Stimulated activated CD4-positive, alpha-beta T cell treated with anti-CD3 and anti-CD28 coated beads, TNF-alpha, amount 100 ng/mL, for 48 hours (primary cell): ENCODE results near the gene SPINK4.
A peak's percentile ranks its signal among the peaks of the same experiment; 100 is the strongest.

Source experiments
- DNase-seq, 3 donors: peaks; one replicate each; pipeline ENCODE4 v3.0.0-alpha.2; 2020; ENCODE audit warnings: low read depth in 3 of 3

Gene SPINK4

GRCh38 chr9:33257276-33257675 is 17.3 kb downstream of the SPINK4 start:
- DNase-seq, result no peak

GRCh38 chr9:33260372-33260771 is 20.4 kb downstream of the SPINK4 start:
- DNase-seq, result no peak

DNA sequence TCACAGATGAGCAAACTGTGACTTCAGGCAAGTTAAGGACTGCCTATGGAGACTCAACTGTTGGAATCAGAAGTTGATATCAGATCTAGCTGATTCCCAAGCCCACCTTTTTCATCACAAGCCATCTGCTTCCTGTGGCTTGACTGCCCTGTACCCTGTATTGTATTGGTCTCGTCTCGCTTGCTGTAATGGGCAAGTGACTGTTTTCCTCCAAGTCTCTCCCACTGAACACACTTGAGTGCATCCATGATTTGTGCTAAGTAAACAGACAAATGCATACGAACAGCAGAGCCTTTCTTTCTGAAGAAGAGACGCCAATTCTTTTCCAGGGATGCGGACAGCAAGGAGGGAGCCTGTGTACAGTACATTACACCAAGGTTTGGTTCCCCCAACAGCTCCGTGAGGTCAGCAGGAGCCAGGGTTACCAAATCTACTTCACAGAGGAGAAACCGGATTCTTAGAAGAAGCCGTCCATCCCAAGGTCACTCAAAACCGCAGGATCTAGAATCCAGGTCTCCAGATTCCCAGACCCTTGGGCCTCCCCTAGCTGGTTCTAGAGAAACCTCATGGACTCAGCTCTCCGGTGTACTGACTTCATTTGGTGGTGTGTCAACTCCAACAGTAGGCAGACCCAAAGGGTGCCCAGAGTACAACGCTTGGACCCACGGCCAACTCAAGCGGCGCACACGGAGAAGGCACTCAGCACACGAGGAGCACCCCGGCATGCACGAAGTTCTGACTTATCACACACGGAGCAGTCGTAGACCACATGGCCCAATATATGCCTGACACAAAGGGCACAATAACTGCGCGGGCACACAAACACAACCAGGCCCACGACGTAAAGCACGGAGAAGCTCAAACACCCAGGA is 23.4 kb downstream of the SPINK4 start:
- no peak for DNase-seq

GRCh38 chr9:33264003-33264472 is 24.1 kb downstream of the SPINK4 start:
- peak in 2 of 3 donors; percentile 12 to 41 for DNase-seq

DNA sequence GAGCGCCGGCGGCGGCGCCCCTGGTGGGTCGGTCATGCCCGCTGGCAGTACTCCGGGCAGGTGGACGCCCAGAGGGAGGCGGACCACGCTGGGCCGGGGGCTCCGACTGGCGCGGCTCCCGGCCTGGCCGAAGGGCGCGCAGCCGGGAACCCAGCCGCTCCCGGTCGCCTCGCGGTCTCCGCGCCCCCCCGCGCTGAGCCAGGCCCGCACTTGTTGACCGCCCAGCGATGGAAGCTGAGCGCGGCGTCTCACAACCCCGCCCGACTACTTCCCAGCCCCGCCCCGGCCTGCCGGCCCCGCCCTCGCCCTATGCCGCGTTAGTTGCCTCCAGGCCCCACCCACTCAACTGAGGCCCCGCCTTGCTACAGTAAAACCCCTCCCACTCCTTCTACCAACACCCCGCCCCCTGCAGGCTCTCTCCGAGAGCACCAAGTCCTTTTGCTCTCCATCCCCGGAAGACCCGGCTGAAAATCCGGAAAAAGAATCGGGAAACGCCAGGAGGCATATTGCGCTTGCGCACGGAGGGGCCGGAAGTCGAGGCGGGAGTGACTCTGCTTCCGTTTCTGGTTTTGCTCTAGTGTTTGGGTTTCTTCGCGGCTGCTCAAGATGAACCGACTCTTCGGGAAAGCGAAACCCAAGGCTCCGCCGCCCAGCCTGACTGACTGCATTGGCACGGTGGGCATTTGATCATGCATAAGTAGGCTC is 24.7 kb downstream of the SPINK4 start, which contains the start of the genes BAG1 and CHMP5:
Gene BAG1 (minus strand): TSS at position 236 of the 705 bp plus-strand sequence.
Gene CHMP5 (plus strand): TSS at position 577 of the 705 bp plus-strand sequence. CDS start 30 bp downstream, at position 607.
- DNase-seq, result peak; percentile 99 to 100 (median 99)

- DNase-seq, result no peak
Measured at GRCh38 chr9:33265211-33265865, 25.4 kb downstream of the SPINK4 start.

DNA sequence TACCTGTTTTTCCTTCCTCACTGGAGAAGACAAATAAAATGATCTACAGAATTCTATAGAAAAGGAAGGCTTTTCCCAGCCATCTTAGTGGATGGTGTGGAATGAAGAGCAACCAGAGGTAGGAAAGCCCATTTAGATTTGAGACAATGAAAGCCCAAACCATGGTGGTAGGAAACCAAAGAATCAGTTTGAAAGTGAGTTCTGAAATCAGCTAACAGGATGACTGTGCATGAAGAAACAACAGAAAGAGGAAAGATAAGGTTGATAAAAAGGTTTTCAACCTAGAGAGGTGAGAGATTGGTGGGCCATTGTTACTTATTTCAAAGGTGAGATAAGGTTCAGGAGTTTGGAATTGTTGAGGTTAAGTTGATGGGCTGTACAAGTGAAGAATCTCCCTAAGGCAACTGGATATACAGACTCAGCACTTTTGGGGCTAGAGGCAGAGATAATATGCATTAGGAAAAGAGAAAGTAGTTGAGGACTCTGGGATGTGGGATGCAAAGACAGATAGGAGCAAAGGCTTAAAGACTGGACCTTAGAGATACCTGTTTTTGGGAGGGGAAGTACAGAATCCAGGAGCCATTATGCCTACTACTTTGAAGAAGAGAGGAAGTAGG is 27.3 kb downstream of the SPINK4 start:
- DNase-seq, result no peak

- DNase-seq, result no peak
Measured at GRCh38 chr9:33270146-33270545, 30.2 kb downstream of the SPINK4 start.

DNA sequence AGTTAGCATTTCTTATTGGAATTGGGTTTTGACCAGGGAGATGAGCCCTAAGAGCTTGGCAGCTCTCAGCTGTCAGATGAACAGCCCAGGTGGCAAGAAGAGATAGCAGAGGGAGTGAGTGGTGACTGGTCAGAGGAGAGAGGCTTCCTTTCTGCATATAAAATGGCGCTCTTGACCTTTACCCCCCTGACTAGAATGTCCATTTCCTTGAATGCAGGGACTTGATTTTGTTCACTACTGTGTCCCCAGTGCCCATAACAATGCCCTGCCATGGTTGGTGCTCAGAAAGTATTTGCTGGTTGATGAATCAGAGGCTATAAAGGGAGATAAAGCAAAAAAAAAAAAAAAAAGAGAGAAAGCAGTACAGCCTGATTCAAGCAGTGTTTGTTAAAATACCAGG is 32.1 kb downstream of the SPINK4 start:
- DNase-seq, result no peak

DNA sequence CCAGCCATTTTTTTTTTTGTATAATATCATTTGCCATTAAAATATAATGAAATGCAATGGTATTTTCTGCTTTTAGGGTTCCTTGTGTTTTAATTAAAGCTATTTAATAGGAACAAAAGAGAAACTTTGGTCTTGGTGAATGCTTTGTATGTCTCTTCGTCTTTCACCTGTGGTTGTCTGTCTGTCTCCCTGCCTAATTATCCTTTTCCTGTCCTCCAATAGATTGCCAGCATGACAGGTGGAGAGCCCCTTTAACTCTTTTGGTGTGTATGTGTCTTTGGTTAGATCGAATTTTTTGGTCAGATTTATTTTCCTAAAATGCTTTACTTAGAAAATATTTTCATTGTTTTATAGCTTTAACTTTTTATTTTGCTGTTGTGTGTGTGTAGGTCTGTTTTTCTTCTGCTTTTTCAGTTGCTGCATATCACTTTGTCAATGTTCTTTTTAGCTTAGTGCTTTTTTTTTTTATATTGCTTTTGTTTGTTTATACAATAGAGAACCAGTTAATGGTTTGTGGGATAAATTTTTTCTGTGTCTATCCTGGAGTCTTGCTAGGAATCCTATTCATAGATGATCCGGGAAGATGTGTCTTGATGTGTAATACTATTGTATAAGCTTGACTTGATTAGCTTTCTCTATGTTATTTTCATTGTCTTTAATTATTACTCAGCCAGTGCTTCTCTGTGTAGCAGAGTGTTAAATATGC is 33.5 kb downstream of the SPINK4 start:
- DNase-seq, result no peak

DNA sequence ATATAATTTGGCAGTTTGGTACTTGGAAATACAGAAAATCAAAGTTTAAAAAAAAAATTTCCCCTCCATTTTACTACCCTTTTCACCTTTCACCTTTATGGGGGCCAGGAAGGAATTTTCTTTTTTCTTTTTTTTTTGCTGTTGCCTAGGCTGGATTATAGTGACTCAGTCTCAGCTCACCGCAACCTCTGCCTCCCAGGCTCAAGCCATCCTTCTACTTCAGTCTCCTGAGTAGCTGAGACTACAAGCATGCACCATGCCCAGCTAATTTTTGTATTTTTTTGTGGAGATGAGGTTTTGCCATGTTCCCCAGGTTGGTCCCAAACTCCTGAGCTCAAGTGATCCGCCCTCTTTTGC is 34.0 kb downstream of the SPINK4 start:
- DNase-seq, result no peak

GRCh38 chr9:33277484-33277883 is 37.5 kb downstream of the SPINK4 start:
- no peak for DNase-seq

- DNase-seq, result no peak
Measured at GRCh38 chr9:33285502-33285901, 45.5 kb downstream of the SPINK4 start.

GRCh38 chr9:33287087-33287490 is 47.1 kb downstream of the SPINK4 start:
- peak in 1 of 3 donors; percentile 51 for DNase-seq

GRCh38 chr9:33288235-33288634 is 48.3 kb downstream of the SPINK4 start:
- no peak for DNase-seq

GRCh38 chr9:33288828-33289483 is 49.0 kb downstream of the SPINK4 start:
- no peak for DNase-seq

GRCh38 chr9:33289496-33289895 is 49.5 kb downstream of the SPINK4 start:
- peak in 1 of 3 donors; percentile 44 for DNase-seq

GRCh38 chr9:33289936-33290246 is 49.9 kb downstream of the SPINK4 start:
- DNase-seq, result no peak

GRCh38 chr9:33290247-33291030 is 50.5 kb downstream of the SPINK4 start, which contains the start of gene NFX1:
TSS of gene NFX1 (plus strand) at chr9:33290516. CDS start at chr9:33290573, 57 bp downstream.
- peak; percentile 92 to 98 (median 97) for DNase-seq

- no peak for DNase-seq
Measured at GRCh38 chr9:33291031-33291397, 51.0 kb downstream of the SPINK4 start.
